Measurements from ENCODE around the gene RPTOR. TPM values are rescaled to one million over a fixed set of nuclear protein-coding genes. Genes with fewer than 3 reads are reported as not detected.

Gene RPTOR
- polyA plus RNA-seq, 1 donor from 2014 or later, result 8.0 TPM

DNA sequence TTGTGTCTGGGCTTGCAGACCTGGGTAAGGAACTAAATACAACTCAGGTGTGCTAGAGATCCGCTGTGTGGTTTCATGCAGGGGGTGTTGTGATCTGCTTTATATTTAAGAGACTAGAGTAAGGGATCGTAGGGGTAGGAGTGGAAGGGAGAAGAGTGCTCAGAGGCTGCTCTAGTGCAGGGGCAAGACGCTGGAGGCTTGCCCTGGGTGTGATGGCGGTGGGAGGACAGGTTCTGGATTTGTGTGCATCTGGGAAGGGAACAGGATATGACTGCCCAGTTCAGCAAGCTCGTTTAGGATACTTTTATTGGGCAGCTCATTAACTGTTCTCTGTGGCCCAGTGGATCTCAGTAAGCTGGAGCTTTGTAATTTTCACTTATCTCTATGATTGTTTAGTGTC is 47.6 kb downstream of the RPTOR start:
- no peaks in the 10 kb centered on the region for H3K9me3 ChIP-seq (ENCODE audit: low read length)
- no peak overlapping the region for H3K9ac ChIP-seq (ENCODE audit: low read length)
- H3K9me2 ChIP-seq (ENCODE audit: insufficient read depth, low read length), result no peaks in the 10 kb centered on the region
- no peaks in the 10 kb centered on the region for H3K36me3 ChIP-seq (ENCODE audit: insufficient read depth, low read length)
- peaks cover 18% of the 10 kb centered on the region for H3K79me2 ChIP-seq (replicated peaks; ENCODE audit: insufficient read depth, low read length)
- H3K4me2 ChIP-seq (ENCODE audit: low read length), result no peak overlapping the region
- H2AFZ ChIP-seq (ENCODE audit: low read depth, low read length), result no peak overlapping the region
- H4K20me1 ChIP-seq (ENCODE audit: insufficient read depth), result no peaks in the 10 kb centered on the region
- H3K27me3 ChIP-seq (ENCODE audit: insufficient read depth, low read depth, low read length), result no peaks in the 10 kb centered on the region
- no peak overlapping the region for H3K4me3 ChIP-seq (ENCODE audit: low read length)
- H3K27ac ChIP-seq (ENCODE audit: low read length), result no peak overlapping the region
- no peak for TF ChIP-seq REST (IDR thresholded peaks at IDR 0.05; ENCODE audit: borderline replicate concordance)
- TF ChIP-seq EP300 (conservative IDR thresholded peaks at IDR 0.05; ENCODE audit: poor library complexity, severe bottlenecking), result no peak
- no peak for TF ChIP-seq EZH2 (IDR thresholded peaks at IDR 0.05; ENCODE audit: borderline replicate concordance, insufficient read depth, low read length, poor library complexity, severe bottlenecking)
- no peak for TF ChIP-seq POLR2AphosphoS5 (IDR thresholded peaks at IDR 0.05)
- no peak for TF ChIP-seq TAF1 (IDR thresholded peaks at IDR 0.05; ENCODE audit: low read depth)
- no peaks in the 10 kb centered on the region for H3F3A ChIP-seq (ENCODE audit: insufficient read depth, low read length, poor library complexity, severe bottlenecking)

DNA sequence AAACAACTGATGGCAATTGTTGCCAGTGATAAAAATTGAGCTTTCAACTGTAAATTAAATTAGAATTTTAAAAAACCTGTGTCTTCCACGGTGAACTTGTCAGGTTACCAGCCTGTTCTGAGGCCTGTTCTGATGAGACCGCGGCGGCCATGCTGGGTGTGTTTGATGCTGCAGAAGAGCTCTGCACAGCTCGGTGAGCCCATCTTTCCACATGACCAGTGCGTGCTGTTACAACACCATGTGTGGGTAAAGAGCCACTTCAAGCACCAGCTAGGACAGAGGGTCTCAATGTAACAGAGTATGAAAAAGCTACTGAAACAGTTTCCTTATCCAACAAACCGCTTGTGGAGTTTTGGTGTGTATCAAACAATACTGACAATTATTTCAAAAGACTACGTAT is 48.5 kb downstream of the RPTOR start:
- H3K36me3 ChIP-seq (ENCODE audit: insufficient read depth, low read length), result no peaks in the 10 kb centered on the region
- no peak overlapping the region for H3K27ac ChIP-seq (ENCODE audit: low read length)
- no peaks in the 10 kb centered on the region for H3K9me2 ChIP-seq (ENCODE audit: insufficient read depth, low read length)
- no peak overlapping the region for H3K4me3 ChIP-seq (ENCODE audit: low read length)
- H3K9me3 ChIP-seq (ENCODE audit: low read length), result no peaks in the 10 kb centered on the region
- no peak overlapping the region for H3K4me2 ChIP-seq (ENCODE audit: low read length)
- H3K79me2 ChIP-seq (replicated peaks; ENCODE audit: insufficient read depth, low read length), result peaks cover 18% of the 10 kb centered on the region
- H3K9ac ChIP-seq (ENCODE audit: low read length), result no peak overlapping the region
- no peak overlapping the region for H2AFZ ChIP-seq (ENCODE audit: low read depth, low read length)
- H3F3A ChIP-seq (ENCODE audit: insufficient read depth, low read length, poor library complexity, severe bottlenecking), result no peaks in the 10 kb centered on the region
- TF ChIP-seq EZH2 (IDR thresholded peaks at IDR 0.05; ENCODE audit: borderline replicate concordance, insufficient read depth, low read length, poor library complexity, severe bottlenecking) (no peak), TAF1 (IDR thresholded peaks at IDR 0.05; ENCODE audit: low read depth) (no peak), RAD21 (conservative IDR thresholded peaks at IDR 0.05) (no peak), POLR2AphosphoS5 (IDR thresholded peaks at IDR 0.05) (no peak), SMC3 (conservative IDR thresholded peaks at IDR 0.05; ENCODE audit: poor library complexity) (no peak), REST (IDR thresholded peaks at IDR 0.05; ENCODE audit: borderline replicate concordance) (no peak), EP300 (conservative IDR thresholded peaks at IDR 0.05; ENCODE audit: poor library complexity, severe bottlenecking) (no peak), MXI1 (conservative IDR thresholded peaks at IDR 0.05; ENCODE audit: poor library complexity, severe bottlenecking) (no peak)
- TF ChIP-seq, protein P1, sequence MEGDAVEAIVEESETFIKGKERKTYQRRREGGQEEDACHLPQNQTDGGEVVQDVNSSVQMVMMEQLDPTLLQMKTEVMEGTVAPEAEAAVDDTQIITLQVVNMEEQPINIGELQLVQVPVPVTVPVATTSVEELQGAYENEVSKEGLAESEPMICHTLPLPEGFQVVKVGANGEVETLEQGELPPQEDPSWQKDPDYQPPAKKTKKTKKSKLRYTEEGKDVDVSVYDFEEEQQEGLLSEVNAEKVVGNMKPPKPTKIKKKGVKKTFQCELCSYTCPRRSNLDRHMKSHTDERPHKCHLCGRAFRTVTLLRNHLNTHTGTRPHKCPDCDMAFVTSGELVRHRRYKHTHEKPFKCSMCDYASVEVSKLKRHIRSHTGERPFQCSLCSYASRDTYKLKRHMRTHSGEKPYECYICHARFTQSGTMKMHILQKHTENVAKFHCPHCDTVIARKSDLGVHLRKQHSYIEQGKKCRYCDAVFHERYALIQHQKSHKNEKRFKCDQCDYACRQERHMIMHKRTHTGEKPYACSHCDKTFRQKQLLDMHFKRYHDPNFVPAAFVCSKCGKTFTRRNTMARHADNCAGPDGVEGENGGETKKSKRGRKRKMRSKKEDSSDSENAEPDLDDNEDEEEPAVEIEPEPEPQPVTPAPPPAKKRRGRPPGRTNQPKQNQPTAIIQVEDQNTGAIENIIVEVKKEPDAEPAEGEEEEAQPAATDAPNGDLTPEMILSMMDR (IDR thresholded peaks at IDR 0.05; ENCODE audit: poor library complexity, severe bottlenecking), result no peak
- H3K27me3 ChIP-seq (ENCODE audit: insufficient read depth, low read depth, low read length), result no peaks in the 10 kb centered on the region
- H4K20me1 ChIP-seq (ENCODE audit: insufficient read depth), result no peaks in the 10 kb centered on the region
